LNCaP clone FGC (cell line): Measurements from ENCODE around the gene MYRIP.

Experiments
- DNase-seq: peaks from one replicate; pipeline ENCODE4 v3.0.0-alpha.2; 2011; ENCODE audit warnings: low read depth
- H3K4me3 ChIP-seq: 2 replicates; pipeline ENCODE4 v1.5.1; 2011; ENCODE audit warnings: mild to moderate bottlenecking, low read depth, low read length, control low read depth
- CTCF ChIP-seq: IDR thresholded peaks from 2 replicates; pipeline ENCODE4 v1.5.1; 2012; ENCODE audit warnings: mild to moderate bottlenecking; ENCODE audit not compliant: control insufficient read depth, insufficient read depth; ENCODE audit errors: extremely low read depth

Gene MYRIP

GRCh38 chr3:39933986-39934693 is 124.7 kb downstream of the MYRIP start:
- no peak for DNase-seq
- no peak for TF ChIP-seq CTCF
- H3K4me3 ChIP-seq = no peak overlapping the region

GRCh38 chr3:39934696-39935095 is 125.3 kb downstream of the MYRIP start:
- H3K4me3 ChIP-seq = no peak overlapping the region
- no peak for DNase-seq
- TF ChIP-seq CTCF = no peak

- no peak for DNase-seq
- no peak overlapping the region for H3K4me3 ChIP-seq
- no peak for TF ChIP-seq CTCF
These were observed 125.9 kb downstream of the MYRIP start for GRCh38 chr3:39935261-39935660.

DNA sequence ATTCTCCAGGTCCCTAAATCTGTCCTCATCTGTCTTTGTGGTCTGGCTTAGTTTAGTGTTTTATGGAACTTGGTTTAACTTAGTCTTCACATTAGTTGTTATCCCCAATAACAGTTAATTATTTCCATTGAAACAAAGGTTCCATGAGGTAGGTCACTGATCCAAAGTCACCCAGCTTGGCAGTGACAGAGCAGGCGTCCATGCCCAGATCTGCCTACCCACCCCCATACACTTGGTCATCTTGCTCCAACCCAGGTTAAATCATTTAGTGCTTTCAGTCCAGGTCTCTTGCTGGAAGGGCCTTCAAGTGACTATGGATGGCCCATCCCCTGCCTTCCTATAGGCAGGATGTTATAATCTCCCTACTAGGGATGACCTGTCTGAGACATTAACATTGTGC is 127.4 kb downstream of the MYRIP start:
- no peak for DNase-seq
- no peak for TF ChIP-seq CTCF
- H3K4me3 ChIP-seq = no peak overlapping the region

DNA sequence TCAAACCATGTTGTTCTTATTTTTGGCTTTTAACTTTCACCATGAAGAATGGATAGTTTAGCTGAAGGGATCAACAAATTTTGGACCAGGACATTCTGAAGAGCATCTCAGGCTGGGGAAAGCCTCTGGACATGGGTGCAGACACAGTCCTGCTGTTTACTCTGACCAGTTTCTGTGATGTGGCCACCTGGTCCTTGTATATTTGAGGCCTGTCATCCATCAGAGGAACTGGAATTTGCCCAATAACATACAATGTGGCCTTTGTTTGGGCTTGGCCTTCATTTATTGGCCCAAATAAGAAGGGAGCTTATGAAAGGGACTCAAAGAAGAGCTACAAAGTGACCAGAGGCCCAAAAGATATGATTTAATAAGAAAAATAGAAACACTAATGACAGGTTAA is 127.9 kb downstream of the MYRIP start:
- no peak for TF ChIP-seq CTCF
- DNase-seq = no peak
- H3K4me3 ChIP-seq = no peak overlapping the region

GRCh38 chr3:39937874-39938273 is 128.5 kb downstream of the MYRIP start:
- DNase-seq = no peak
- H3K4me3 ChIP-seq = no peak overlapping the region
- TF ChIP-seq CTCF = no peak

DNA sequence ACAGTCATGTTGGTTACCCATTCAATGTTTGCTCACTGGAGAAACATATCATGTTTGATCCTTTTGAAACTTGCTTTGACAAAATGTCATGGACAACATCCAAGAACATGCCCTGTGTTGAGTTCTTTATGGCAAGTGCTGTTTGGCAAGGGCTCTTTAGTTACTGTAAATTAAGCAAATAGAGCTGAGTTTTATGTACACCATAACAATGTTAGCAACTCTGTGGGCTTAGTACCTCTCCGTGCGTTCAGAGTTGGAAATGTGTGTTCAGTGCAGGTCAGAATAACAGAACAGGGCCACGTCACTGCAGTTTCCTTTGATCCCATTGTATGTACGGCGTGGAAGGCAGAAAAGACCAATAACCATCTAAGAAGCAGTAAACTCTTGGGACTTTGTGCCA is 132.5 kb downstream of the MYRIP start:
- TF ChIP-seq CTCF = peak; percentile 34; the same call in 1 of the 2 replicates
- no peak overlapping the region for H3K4me3 ChIP-seq
- DNase-seq = peak; percentile 99
